IMR-90 (cell line): ENCODE measurements around the gene CAV3. TPM values are rescaled to one million over a fixed set of nuclear protein-coding genes. Genes with fewer than 3 reads are reported as not detected.
A peak's percentile ranks its signal among the peaks of the same experiment; 100 is the strongest.

Experiments
- ATAC-seq: fragments of 200-7000 bp; cut with Tn5 transposase; 2 replicates; pipeline ENCODE4 v1.9.1; 2020; ENCODE audit warnings: low read depth, mild to moderate bottlenecking, moderate library complexity
- BruUV-seq: library from RNA; stranded (reverse); fragments of 400-500 nt; replicated peaks from 2 replicates; lab custom pipeline; 2021; lab: Mats Ljungman, UMichigan
- CTCF ChIA-PET: fragments of 300-600 bp; formaldehyde crosslinking; extraction: SDS; loops from one replicate; lab custom pipeline; 2021; ENCODE audit warnings: antibody characterized with exemption; lab: Yijun Ruan, JAX
- POLR2A ChIA-PET: fragments of 300-600 bp; sonication (Branson Sonifier 250); formaldehyde crosslinking; loops from one replicate; lab custom pipeline; 2022; ENCODE audit warnings: antibody characterized with exemption; ENCODE audit not compliant: unreplicated experiment; lab: Charles Lee
- DNase-seq: peaks from one replicate; pipeline ENCODE4 v3.0.0; 2013
- H2AFZ ChIP-seq: replicated peaks from 2 replicates; pipeline ENCODE3; 2013; ENCODE audit warnings: low read length, mild to moderate bottlenecking; ENCODE audit not compliant: poor library complexity
- H2AK5ac ChIP-seq: 2 replicates; pipeline ENCODE4 v1.6.1; 2013; ENCODE audit warnings: low read depth, low read length, inconsistent platforms
- H2AK9ac ChIP-seq: replicated peaks from 2 replicates; pipeline ENCODE3; 2013; ENCODE audit warnings: mild to moderate bottlenecking, low read depth, low read length, moderate library complexity; ENCODE audit not compliant: poor library complexity
- H2BK120ac ChIP-seq: 2 replicates; pipeline ENCODE4 v1.6.1; 2013; ENCODE audit warnings: low read depth, low read length, inconsistent platforms
- H2BK15ac ChIP-seq: 3 replicates; pipeline ENCODE4 v1.6.1; 2013; ENCODE audit warnings: low read depth, low read length, inconsistent platforms
- H2BK20ac ChIP-seq: 2 replicates; pipeline ENCODE4 v1.6.1; 2013; ENCODE audit warnings: low read depth, mild to moderate bottlenecking, inconsistent platforms, low read length, moderate library complexity
- H2BK5ac ChIP-seq: 2 replicates; pipeline ENCODE4 v1.6.1; 2013; ENCODE audit warnings: mild to moderate bottlenecking, low read depth, low read length, inconsistent platforms; ENCODE audit not compliant: poor library complexity, severe bottlenecking
- H3K14ac ChIP-seq: replicated peaks from 2 replicates; pipeline ENCODE4 v1.6.1; 2013; ENCODE audit warnings: low read depth, low read length, inconsistent platforms
- H3K18ac ChIP-seq: 2 replicates; pipeline ENCODE4 v1.6.1; 2013; ENCODE audit warnings: low read depth, low read length, control low read depth
- H3K23ac ChIP-seq: 2 replicates; pipeline ENCODE4 v1.6.1; 2013; ENCODE audit warnings: low read depth, low read length, inconsistent platforms
- H3K27ac ChIP-seq: 2 replicates; pipeline ENCODE4 v1.5.1; 2013; ENCODE audit warnings: mild to moderate bottlenecking, control low read depth, low read length; ENCODE audit not compliant: insufficient read depth
- H3K27me3 ChIP-seq: 2 replicates; pipeline ENCODE4 v1.6.1; 2013; ENCODE audit warnings: low read length; ENCODE audit not compliant: control insufficient read depth, insufficient read depth
- H3K36me3 ChIP-seq: 2 replicates; pipeline ENCODE4 v1.6.1; 2013; ENCODE audit warnings: low read length, mixed read lengths; ENCODE audit not compliant: control insufficient read depth, insufficient read depth
- H3K4ac ChIP-seq: 2 replicates; pipeline ENCODE4 v1.6.1; 2013; ENCODE audit warnings: low read depth, low read length, inconsistent platforms
- H3K4me1 ChIP-seq: 2 replicates; pipeline ENCODE4 v1.6.1; 2013; ENCODE audit warnings: low read length, mixed read lengths; ENCODE audit not compliant: control insufficient read depth, insufficient read depth
- H3K4me2 ChIP-seq: 2 replicates; pipeline ENCODE4 v1.6.1; 2013; ENCODE audit warnings: low read depth, mild to moderate bottlenecking, control low read depth, low read length, moderate library complexity
- H3K4me3 ChIP-seq: 2 replicates; pipeline ENCODE4 v1.5.1; 2013; ENCODE audit warnings: low read depth, mild to moderate bottlenecking, control low read depth, low read length, moderate library complexity; ENCODE audit not compliant: insufficient read depth
- H3K56ac ChIP-seq: 2 replicates; pipeline ENCODE4 v1.6.1; 2013; ENCODE audit warnings: low read length, inconsistent platforms; ENCODE audit not compliant: insufficient read depth; ENCODE audit errors: extremely low read depth
- H3K79me1 ChIP-seq, 2 experiments: 2 replicates each; pipeline ENCODE4 v1.6.1; 2013; ENCODE audit warnings: low read length in 2 of 2, inconsistent platforms in 1 of 2, low read depth in 1 of 2
- H3K9ac ChIP-seq: 2 replicates; pipeline ENCODE4 v1.6.1; 2013; ENCODE audit warnings: low read depth, low read length, control low read depth
- H3K9me1 ChIP-seq: 2 replicates; pipeline ENCODE4 v1.6.1; 2013; ENCODE audit warnings: low read length, inconsistent platforms; ENCODE audit not compliant: insufficient read depth
- H3K9me3 ChIP-seq: 2 replicates; pipeline ENCODE4 v1.6.1; 2013; ENCODE audit warnings: low read length; ENCODE audit not compliant: control insufficient read depth, insufficient read depth
- H4K20me1 ChIP-seq: 2 replicates; pipeline ENCODE4 v1.6.1; 2013; ENCODE audit warnings: low read length, inconsistent platforms; ENCODE audit not compliant: insufficient read depth
- H4K5ac ChIP-seq: 2 replicates; pipeline ENCODE4 v1.6.1; 2013; ENCODE audit warnings: mild to moderate bottlenecking, low read depth, low read length, control low read depth
- H4K8ac ChIP-seq, 2 experiments: 2 replicates each; pipeline ENCODE4 v1.6.1; 2013; ENCODE audit warnings: low read depth in 2 of 2, low read length in 2 of 2, control low read depth in 1 of 2, inconsistent platforms in 1 of 2
- H4K91ac ChIP-seq: 2 replicates; pipeline ENCODE4 v1.6.1; 2013; ENCODE audit warnings: low read depth, low read length, inconsistent platforms; ENCODE audit not compliant: insufficient read depth
- CTCF ChIP-seq: conservative IDR thresholded peaks from 2 replicates; pipeline ENCODE4 v1.5.1; 2012; ENCODE audit warnings: mild to moderate bottlenecking, low read depth, low read length, improper control_type of control experiment
- RCOR1 ChIP-seq: IDR thresholded peaks from 2 replicates; pipeline ENCODE4 v1.6.1; 2012; ENCODE audit warnings: mild to moderate bottlenecking, low read length, improper control_type of control experiment; ENCODE audit not compliant: insufficient replicate concordance
- WGBS, 2 experiments: methylation state at CpG; one replicate each; pipeline versions ENCODE4 v1.1.5 to v1.1.7; 2013; ENCODE audit warnings: missing lambda C conversion rate in 2 of 2; ENCODE audit not compliant: insufficient read length in 1 of 2; ENCODE audit errors: extremely low coverage in 2 of 2; 5-methylcytosine and 5-hydroxymethylcytosine counted together
- dilution Hi-C: fragments of 300-500 bp; cut with HindIII; formaldehyde crosslinking; loops from one replicate; pipeline ENCODE4 v1.14.3; 2018; ENCODE audit warnings: low sequenced_read_pairs; ENCODE audit not compliant: unreplicated experiment
- in situ Hi-C: fragments of 300-500 bp; cut with MboI; formaldehyde crosslinking; loops from 3 replicates; pipeline ENCODE4 v1.14.3; 2019; ENCODE audit warnings: low sequenced_read_pairs, inconsistent platforms, mixed read lengths
- intact Hi-C: fragments of 100-400 bp; cut with micrococcal nuclease; formaldehyde crosslinking; loops from 2 replicates; pipeline ENCODE4 v1.10.0; 2022
- polyA plus RNA-seq, 3 experiments: library from polyadenylated mRNA; depleted of rRNA; stranded (reverse); fragments of >200 nt; gene quantifications; 2 replicates each; pipeline ENCODE4 v1.2.3, GENCODE V29; 2012; ENCODE audit warnings: low replicate concordance in 1 of 3
- total RNA-seq: library from RNA; depleted of rRNA; stranded (reverse); fragments of >200 nt; gene quantifications from 2 replicates; pipeline ENCODE4 v1.2.3, GENCODE V29; 2012

The CAV3 gene
- total and polyA plus RNA-seq, 2 of the 4 experiments (the other 2 are of a cell fraction), result 0.17 to 0.36 TPM

DNA sequence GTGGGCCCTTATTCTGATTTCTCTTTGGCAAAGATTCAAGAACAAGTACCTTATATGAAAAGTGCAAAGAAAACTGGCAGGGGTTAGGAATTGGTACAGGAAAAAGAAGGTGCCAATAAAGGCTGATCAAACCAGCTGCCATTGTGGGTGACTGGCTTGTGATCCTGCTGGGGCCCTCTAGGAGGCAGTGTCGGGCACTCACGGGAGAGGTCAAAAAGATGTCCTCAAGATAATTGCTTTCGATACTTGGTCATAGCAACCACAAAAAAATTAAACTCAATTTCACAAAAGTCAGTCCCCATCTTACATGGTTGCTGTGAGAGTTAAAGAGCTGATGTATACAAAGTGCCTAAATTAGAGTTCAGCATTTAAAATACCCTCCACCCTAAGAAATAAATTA is 31.0 kb upstream of the CAV3 start:
- H2BK5ac ChIP-seq, result no peak overlapping the region
- H4K8ac ChIP-seq, result no peak overlapping the region
- H4K5ac ChIP-seq, result no peak overlapping the region
- ATAC-seq (no peak), DNase-seq (no peak)
- H3K4me3 ChIP-seq, result no peak overlapping the region
- no peak overlapping the region for H2BK15ac ChIP-seq
- no TSS peak for BruUV-seq
- ChIA-PET CTCF (interaction anchor here (0.8 kb wide), 1 partner anchor 38 kb away, joined by 3 read pairs; no protein-coding TSS in a partner anchor), POLR2A (no interaction called here)
- H3K9ac ChIP-seq, result no peak overlapping the region
- intact Hi-C loops (no loop called here), in situ Hi-C loops (no loop called here), dilution Hi-C loops (no loop called here)
- no peak overlapping the region for H2AFZ ChIP-seq
- H3K4ac ChIP-seq, result no peak overlapping the region
- no peak overlapping the region for H2AK5ac ChIP-seq
- no peaks in the 10 kb centered on the region for H3K4me1 ChIP-seq
- H3K23ac ChIP-seq, result no peak overlapping the region
- H2BK120ac ChIP-seq, result no peak overlapping the region
- H3K36me3 ChIP-seq, result no peaks in the 10 kb centered on the region
- no CpG with 5 or more reads among the region's 3 CpGs for WGBS, 2 experiments
- H3K27ac ChIP-seq, result no peak overlapping the region
- no peak overlapping the region for H3K56ac ChIP-seq
- peaks cover 7% of the 10 kb centered on the region for H3K9me3 ChIP-seq
- H4K20me1 ChIP-seq, result no peaks in the 10 kb centered on the region
- TF ChIP-seq CTCF (peak; percentile 33; the same call in 1 of the 2 replicates), RCOR1 (no peak)
- no peak overlapping the region for H2AK9ac ChIP-seq
- no peak overlapping the region for H3K18ac ChIP-seq
- no peak overlapping the region for H3K4me2 ChIP-seq
- H3K79me1 ChIP-seq, result no peaks in the 10 kb centered on the region
- no peak overlapping the region for H4K91ac ChIP-seq
- H3K27me3 ChIP-seq, result no peaks in the 10 kb centered on the region; the same call in 1 of the 2 replicates
- H3K9me1 ChIP-seq, result no peaks in the 10 kb centered on the region
- H2BK20ac ChIP-seq, result no peak overlapping the region
- H3K14ac ChIP-seq, result no peak overlapping the region
